Adipose tissue (tissue), 3 donors: ENCODE measurements around the gene FEM1B. TPM values are rescaled to one million over a fixed set of nuclear protein-coding genes. Genes with fewer than 3 reads are reported as not detected.

Experiments
- H3K27ac ChIP-seq: one replicate; pipeline ENCODE4 v1.5.1; 2013; ENCODE audit warnings: low read depth, low read length
- WGBS, 3 donors: extraction: QIAGEN DNeasy Blood & Tissue Kit; methylation state at CpG; one replicate each; pipeline ENCODE4 v1.1.7; 2013; 5-methylcytosine and 5-hydroxymethylcytosine counted together
- polyA plus RNA-seq, 3 donors: library from polyadenylated mRNA; stranded (reverse); fragments of 200-250 nt; gene quantifications; one replicate each; pipeline ENCODE4 v1.2.3, GENCODE V29; 2013
- donor health status: healthy with polysubstance abuse.
- donor health status: Bipolar disorder and iron deficiency.
- donor health status: healthy.

FEM1B gene
- polyA plus RNA-seq, 3 donors: 5.1 to 15.6 (median 11.7) TPM

GRCh38 chr15:68333775-68334470 lies 56.4 kb downstream of the FEM1B start:
- WGBS, 3 donors: 62 to 78% (median 63%) methylated on average over 8 of the region's 8 CpGs

GRCh38 chr15:68334661-68335124 lies 57.1 kb downstream of the FEM1B start:
- WGBS, 3 donors: 47 to 61% (median 49%) methylated on average over 9 of the region's 9 CpGs
- no peak overlapping the region for H3K27ac ChIP-seq

More at GRCh38 chr15:68333775-68334470, 56.4 kb downstream of the FEM1B start:
- no peak overlapping the region for H3K27ac ChIP-seq

GRCh38 chr15:68335251-68335650 lies 57.7 kb downstream of the FEM1B start:
- 69 to 100% (median 83%) methylated on average over 1 of the region's 1 CpG for WGBS, 3 donors
- H3K27ac ChIP-seq: no peak overlapping the region

GRCh38 chr15:68335655-68336054 lies 58.1 kb downstream of the FEM1B start:
- no peak overlapping the region for H3K27ac ChIP-seq
- WGBS, 3 donors: 73 to 88% (median 74%) methylated on average over 14 of the region's 14 CpGs

- 84 to 90% (median 89%) methylated on average over 7 of the region's 7 CpGs for WGBS, 3 donors
- no peak overlapping the region for H3K27ac ChIP-seq
Measured at GRCh38 chr15:68336516-68336915, 59.0 kb downstream of the FEM1B start.

- 62 to 66% (median 63%) methylated on average over 6 of the region's 6 CpGs for WGBS, 3 donors
- H3K27ac ChIP-seq: no peak overlapping the region
Measured at GRCh38 chr15:68337826-68338225, 60.3 kb downstream of the FEM1B start.

- no peak overlapping the region for H3K27ac ChIP-seq
- WGBS, 3 donors: 89 to 95% (median 95%) methylated on average over 10 of the region's 10 CpGs
Measured at GRCh38 chr15:68339481-68339880, 61.9 kb downstream of the FEM1B start.

GRCh38 chr15:68340726-68341671 lies 63.5 kb downstream of the FEM1B start:
- no peak overlapping the region for H3K27ac ChIP-seq
- 69 to 74% (median 72%) methylated on average over 15 of the region's 15 CpGs for WGBS, 3 donors

GRCh38 chr15:68341760-68342725 lies 64.5 kb downstream of the FEM1B start:
- no peak overlapping the region for H3K27ac ChIP-seq
- WGBS, 3 donors: 49 to 71% (median 55%) methylated on average over 17 of the region's 17 CpGs

GRCh38 chr15:68343579-68344225 lies 66.2 kb downstream of the FEM1B start:
- WGBS, 3 donors: 82 to 92% (median 91%) methylated on average over 14 of the region's 14 CpGs

GRCh38 chr15:68344600-68344999 lies 67.1 kb downstream of the FEM1B start:
- H3K27ac ChIP-seq: no peak overlapping the region
- 93 to 97% (median 94%) methylated on average over 7 of the region's 7 CpGs for WGBS, 3 donors

More at GRCh38 chr15:68343579-68344225, 66.2 kb downstream of the FEM1B start:
- no peak overlapping the region for H3K27ac ChIP-seq

Other genes with a start within 250 kb of the FEM1B start
- 10 to 100 TPM in 1 of 3 donors, 1 to 10 TPM in 2; 4.6 to 10.8 (median 7.9) TPM for gene PIAS1, start 223.4 kb upstream of the FEM1B start, polyA plus RNA-seq
- gene CALML4, start 72.4 kb upstream of the FEM1B start, polyA plus RNA-seq: 10 to 100 TPM in 1 of 3 donors, 1 to 10 TPM in 2; 4.8 to 15.3 (median 5.3) TPM
- gene CLN6, start 48.0 kb upstream of the FEM1B start, polyA plus RNA-seq: 10 to 100 TPM; 10.5 to 15.7 (median 15.0) TPM
- gene ITGA11, start 154.4 kb downstream of the FEM1B start, polyA plus RNA-seq: 1 to 10 TPM in 1 of 3 donors, under 1 TPM in 2; 0.44 to 5.1 (median 0.56) TPM